T follicular helper cell (primary cell): ENCODE data around the gene ALDOA.
"Not testable (repeated sequence)": the region's sequence is repeated elsewhere in the genome, so short reads cannot be mapped to it uniquely, and the experiment has no call there.

Experiments
- DNase-seq: peaks from one replicate; pipeline ENCODE4 v3.0.0-alpha.2; 2020; ENCODE audit warnings: low read depth

ALDOA gene

GRCh38 chr16:30091474-30092372 is 26.2 kb downstream of the ALDOA start, which contains the start of gene TBX6:
TBX6 (minus strand) TSS chr16:30091924; CDS start chr16:30091193, 731 bp downstream.
- DNase-seq, result peak; percentile 90

- no peak for DNase-seq
Observed at GRCh38 chr16:30092373-30093010, 26.9 kb downstream of the ALDOA start.

- no peak for DNase-seq
Observed at GRCh38 chr16:30094541-30095165, 29.1 kb downstream of the ALDOA start.

- DNase-seq, result no peak
Observed at GRCh38 chr16:30095166-30096078, 29.9 kb downstream of the ALDOA start.

- DNase-seq, result peak; percentile 85
Observed at GRCh38 chr16:30096105-30096861, 30.7 kb downstream of the ALDOA start, which contains the start of gene YPEL3. YPEL3 (minus strand) TSS chr16:30096213; CDS start chr16:30095482, 731 bp downstream.

- no peak for DNase-seq
Observed at GRCh38 chr16:30096862-30097563, 31.5 kb downstream of the ALDOA start.

- DNase-seq, result no peak
Observed at GRCh38 chr16:30104090-30104489, 38.5 kb downstream of the ALDOA start.

- no peak for DNase-seq
Observed at GRCh38 chr16:30104492-30104891, 38.9 kb downstream of the ALDOA start.

GRCh38 chr16:30108059-30108850 is 42.7 kb downstream of the ALDOA start:
- no peak for DNase-seq

GRCh38 chr16:30110661-30111060 is 45.1 kb downstream of the ALDOA start:
- no peak for DNase-seq

- DNase-seq, result no peak
Observed at GRCh38 chr16:30112197-30113030, 46.9 kb downstream of the ALDOA start.

GRCh38 chr16:30113031-30113710 is 47.6 kb downstream of the ALDOA start, which contains the start of gene GDPD3:
GDPD3 (minus strand) TSS chr16:30113537; CDS start chr16:30113478, 59 bp downstream.
- no peak for DNase-seq

- no peak for DNase-seq
Observed at GRCh38 chr16:30113711-30114333, 48.3 kb downstream of the ALDOA start.

- no peak for DNase-seq
Observed at GRCh38 chr16:30114411-30114810, 48.9 kb downstream of the ALDOA start.

- not testable (repeated sequence) for DNase-seq
Observed at GRCh38 chr16:30114833-30115232, 49.3 kb downstream of the ALDOA start.

- DNase-seq, result no peak
Observed at GRCh38 chr16:30115238-30115637, 49.7 kb downstream of the ALDOA start.
